A549 treated with AZD9567 at 1 μM for 4 hours (cell line): ENCODE results near the gene C17orf67. TPM values are rescaled to one million over a fixed set of nuclear protein-coding genes. Genes with fewer than 3 reads are reported as not detected.

Experiments
- total RNA-seq: library from RNA; stranded (reverse); fragments of 200-300 nt; extraction: Qiagen RNA extraction; gene quantifications from 5 replicates; pipeline ENCODE4 v1.2.3, GENCODE V29; 2022; ENCODE audit not compliant: insufficient read depth

C17orf67 gene
- 1.5 to 2.6 TPM (median 2.3 TPM) in 5 replicates for total RNA-seq

GRCh38 chr17:56833809-56834379 lies at the start of gene C17orf67, which contains the start of gene DGKE:
C17orf67 (minus strand) TSS chr17:56833920; CDS start chr17:56815810, 18,110 bp downstream.
DGKE (plus strand) TSS chr17:56834151; CDS start chr17:56834796, 645 bp downstream.

Other genes starting within 250 kb of the C17orf67 start
- 0.86 to 1.3 TPM (median 1.0 TPM) in 4 of 5 replicates, not detected in the other for gene NOG, start 240.2 kb downstream of the C17orf67 start, total RNA-seq
- gene DGKE, start 231 bp upstream of the C17orf67 start, total RNA-seq, result 2.9 to 5.8 TPM (median 4.7 TPM) in 5 replicates
- gene TRIM25, start 80.1 kb upstream of the C17orf67 start, total RNA-seq, result 62.7 to 65.7 TPM (median 63.5 TPM) in 5 replicates
- 14.1 to 19.2 TPM (median 14.8 TPM) in 5 replicates for gene COIL, start 127.1 kb upstream of the C17orf67 start, total RNA-seq
- 39.0 to 42.9 TPM (median 41.4 TPM) in 5 replicates for gene SCPEP1, start 144.2 kb upstream of the C17orf67 start, total RNA-seq